HG03175 (cell line): Measurements from ENCODE around the gene PHF19.

ENCODE experiments used
- ATAC-seq: cut with Tn5 transposase; IDR thresholded peaks from one replicate; pipeline ENCODE4 v1.9.1; 2021; ENCODE audit warnings: mild to moderate bottlenecking, moderate library complexity; ENCODE audit not compliant: unreplicated experiment

The PHF19 gene

DNA sequence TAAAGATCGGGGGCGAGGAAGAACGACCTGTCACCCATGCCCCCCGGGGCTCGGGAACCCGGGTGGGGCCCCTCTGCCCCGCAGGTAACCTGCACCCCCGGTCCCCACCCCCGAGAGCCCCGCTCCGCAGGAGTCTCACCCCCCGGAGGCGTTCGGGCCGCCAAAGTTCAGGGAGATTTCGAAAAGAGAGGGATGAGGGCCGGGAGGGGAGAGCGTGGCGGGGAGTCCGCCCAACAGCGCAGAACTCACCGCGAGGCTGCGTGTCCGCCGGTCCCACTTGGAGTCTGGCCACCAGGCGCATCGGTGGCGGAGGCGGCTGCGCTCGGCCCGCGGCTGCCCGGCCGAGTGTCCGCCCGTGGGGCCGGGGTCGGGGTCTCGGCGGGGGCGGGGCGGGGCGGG is at the start of gene PHF19:
PHF19 (minus strand) TSS at position 347 of the 399 bp plus-strand sequence. CDS start 2,447 bp downstream, outside the sequence.
- peak; percentile 18 for ATAC-seq

DNA sequence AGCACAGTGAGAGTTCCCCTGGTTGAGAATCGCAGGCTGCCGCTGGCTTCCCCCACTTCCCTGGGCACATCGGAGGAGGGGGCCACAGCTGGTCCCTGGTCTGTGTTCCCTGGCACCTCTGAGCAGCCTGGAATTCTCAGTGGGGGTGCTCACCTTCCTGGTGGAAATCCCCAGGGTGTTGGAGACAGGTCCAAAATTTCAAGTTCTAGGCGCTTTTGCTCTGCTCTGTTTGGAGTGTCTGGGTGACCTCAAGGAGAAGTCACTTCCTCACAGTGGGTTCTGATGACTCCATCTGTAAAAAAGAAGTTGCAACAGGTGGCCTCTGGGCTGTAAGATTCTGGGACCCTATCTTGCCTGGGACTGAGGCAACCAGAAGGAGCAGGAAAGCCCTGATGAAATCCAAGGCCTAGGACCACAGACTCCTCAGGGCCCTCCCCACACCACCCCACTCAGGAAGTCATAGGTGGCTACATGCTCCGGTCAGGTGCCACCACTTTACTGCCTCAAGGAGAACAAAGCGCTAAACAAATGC is 49.5 kb upstream of the PHF19 start, which contains the start of gene TRAF1:
TRAF1 (minus strand) TSS at position 400 of the 532 bp plus-strand sequence. CDS start 721 bp downstream, outside the sequence.
- peak; percentile 29 for ATAC-seq

DNA sequence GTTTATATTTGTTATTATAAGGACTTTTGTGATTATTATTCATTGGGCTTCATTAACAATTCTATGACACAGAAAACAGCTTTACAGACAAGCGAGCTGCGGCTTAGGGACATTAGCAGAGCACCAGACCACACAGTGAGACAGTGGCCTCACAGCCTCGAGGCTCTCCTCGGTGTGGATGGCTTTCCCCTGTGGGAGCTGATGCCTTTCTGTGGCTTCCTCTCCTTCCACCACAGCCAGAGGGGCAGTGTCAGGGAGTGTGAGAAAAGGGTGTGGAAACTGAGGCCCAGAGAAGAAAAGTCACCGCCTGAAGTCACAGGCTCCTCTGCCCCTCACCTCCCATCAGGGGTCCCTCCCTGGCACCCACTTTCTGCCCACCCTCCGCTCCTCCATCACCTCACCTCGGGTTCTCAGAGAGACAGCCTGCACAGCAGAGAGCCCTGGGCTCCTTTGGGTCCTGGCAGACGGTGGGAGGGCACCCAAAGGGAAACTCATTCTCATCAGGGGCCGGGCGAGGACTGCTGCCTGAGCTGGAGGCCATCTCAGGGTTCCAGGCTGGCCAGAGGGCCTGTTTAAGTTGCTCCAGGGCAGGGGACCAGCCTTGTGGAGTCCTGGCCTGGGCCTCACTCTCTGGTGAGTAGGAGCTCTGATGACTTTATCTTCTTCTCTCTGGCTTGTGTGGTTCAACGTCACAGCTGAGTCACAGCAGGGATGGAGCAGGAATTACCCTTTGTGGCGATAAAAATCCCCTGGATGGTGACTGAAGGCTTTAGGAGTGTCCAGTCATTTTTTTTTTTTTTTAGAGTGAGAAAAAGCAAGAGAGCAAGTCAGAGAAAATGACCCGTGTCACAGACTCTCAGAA is 48.8 kb upstream of the PHF19 start:
- ATAC-seq, result peak; percentile 28

DNA sequence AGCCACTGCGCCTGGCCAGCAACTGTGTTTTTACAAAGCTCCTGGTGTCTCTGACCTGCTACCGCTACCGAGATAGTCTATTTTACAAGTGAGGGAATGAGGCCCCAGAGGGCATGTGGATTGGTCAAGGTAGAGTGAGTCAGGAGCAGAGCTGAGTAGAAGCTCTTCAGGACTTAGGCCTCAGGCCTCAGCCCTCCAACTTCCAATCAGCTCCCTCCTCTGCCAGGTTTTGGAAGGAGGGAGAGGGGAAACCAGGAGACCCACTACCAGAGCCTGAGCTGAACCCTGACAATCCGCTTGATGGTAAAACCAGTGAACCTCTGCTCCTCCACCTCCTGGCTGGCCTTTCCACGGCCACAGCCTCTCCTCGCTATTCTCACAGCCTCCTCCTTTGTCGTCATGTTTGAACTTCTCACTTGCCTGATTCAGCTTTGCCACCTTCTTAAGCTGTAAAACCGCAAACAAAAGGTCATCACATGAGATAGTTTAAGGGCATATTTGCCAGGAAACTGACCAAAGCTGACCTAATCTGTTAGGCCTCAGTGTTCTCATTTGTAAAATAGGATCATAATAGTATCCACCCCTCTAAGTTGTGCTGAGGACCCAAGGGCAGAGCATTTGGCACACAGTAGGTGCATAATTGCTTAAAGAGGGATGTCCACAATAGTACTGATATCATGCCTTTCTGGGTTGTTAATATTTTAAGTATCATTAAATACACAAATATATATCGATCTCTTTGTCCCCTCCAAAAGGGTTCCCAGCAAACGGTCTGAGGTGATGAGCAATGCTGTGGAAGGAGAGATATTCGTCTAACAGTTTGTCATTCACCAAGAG is 47.9 kb upstream of the PHF19 start:
- peak; percentile 14 for ATAC-seq

DNA sequence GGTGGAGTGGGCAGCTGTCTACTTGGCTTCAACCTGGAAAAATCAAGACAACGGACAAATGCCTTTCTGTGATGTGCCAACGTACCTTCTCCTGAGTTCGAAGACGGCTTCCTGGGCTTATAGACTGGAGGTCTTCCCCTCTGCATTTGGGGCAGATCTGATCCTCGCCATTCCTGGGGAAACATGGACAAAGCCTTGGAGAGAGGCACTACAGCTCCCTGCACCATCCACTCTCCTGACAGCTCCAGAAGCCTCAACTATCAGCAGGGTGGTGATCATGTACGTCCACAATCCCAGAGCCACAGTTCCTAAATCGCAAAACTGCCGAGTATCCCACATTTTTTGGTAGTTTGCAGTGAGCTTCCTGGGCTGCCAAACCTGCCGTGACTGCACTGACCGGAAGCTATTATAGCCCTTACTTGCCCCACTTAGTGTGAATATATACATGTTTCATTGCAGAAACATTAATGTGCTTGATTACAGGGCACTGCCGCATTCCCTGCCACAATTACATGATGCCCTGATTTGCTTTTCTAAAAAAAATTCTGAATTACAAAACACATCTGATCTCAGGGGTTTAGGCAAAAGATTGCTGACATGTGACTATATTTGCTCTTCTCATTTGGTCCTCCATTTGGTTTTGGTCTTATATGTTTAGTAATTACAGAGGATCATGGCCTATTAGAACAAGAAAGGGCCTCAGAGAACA is 46.8 kb upstream of the PHF19 start:
- no peak for ATAC-seq

DNA sequence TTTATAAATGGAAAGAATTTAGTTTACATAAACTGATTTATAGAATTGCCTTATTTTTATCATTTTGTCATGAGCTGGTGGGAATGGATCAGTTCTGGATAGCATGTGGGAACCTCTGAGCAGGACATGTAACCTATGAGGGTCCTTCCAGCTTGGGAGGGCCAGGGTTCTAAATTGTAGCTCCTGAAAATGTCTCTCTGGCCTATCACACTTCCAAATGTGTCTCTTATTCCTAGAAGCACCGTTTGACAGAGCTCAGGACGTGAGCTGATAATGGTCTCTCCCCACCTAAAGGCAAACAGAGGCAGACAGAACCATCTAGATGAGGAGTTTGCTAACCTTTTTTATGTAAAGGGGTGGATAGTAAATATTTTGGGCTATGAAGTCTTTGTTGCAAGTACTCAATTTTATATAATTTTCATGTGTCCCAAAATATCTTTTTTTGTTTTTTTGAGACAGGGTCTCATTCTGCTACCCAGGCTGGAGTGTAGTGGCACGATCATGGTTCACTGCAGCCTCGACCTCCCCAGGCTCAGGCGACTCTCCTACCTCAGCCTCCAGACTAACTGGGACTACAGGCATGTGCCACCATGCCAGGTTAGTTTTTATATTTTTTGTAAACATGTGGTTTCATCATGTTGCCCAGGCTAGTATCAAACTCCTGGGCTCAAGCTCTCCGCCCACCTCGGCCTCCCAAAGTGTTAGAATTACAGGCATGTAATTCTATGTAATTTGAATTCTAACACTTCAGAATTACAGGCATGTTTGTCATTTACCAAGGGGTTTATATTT is 45.6 kb upstream of the PHF19 start:
- ATAC-seq, result no peak

DNA sequence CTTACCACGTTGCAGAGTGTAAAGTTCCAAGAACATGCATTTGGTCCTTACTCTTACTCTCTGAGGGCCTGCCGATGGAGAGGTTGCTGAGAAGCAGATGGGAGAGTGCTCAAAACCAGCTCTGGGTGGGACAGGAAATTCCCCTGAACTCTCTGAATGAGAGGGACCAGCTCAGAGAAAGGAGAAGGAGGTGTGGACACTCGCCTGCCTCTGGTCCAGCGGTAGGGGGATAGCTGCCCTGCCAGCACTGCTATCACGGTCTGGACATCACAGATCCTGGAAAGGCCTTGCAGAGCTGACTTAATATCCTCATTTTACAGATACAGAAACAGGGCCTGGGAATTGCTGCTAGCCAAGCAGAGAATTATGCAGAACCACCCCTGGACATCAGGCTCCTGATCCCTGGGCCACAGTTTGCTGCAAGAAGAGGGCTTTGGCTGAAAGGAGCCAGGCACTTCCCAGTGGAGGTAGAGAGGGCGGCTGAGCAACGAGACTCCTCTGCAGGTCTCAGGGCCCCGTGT is 44.7 kb upstream of the PHF19 start:
- no peak for ATAC-seq

DNA sequence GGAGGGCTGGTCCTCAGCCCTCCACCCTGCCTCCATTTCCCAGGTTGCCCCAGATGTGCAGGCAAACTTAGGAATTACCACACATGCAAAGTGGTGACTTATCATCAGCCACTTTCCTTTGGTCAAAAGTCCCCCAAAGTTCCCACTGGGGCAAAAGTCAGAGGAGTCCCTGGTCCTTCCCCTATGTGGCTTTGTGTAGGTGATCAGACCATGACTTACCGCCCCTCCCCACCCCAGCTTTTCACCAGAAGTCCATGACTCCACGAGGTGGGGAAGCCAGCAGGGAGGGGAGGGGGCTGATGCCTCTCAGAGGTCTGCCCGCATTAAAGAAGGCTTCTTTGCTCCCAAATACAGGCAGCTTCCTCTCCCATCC is 43.8 kb upstream of the PHF19 start:
- no peak for ATAC-seq

DNA sequence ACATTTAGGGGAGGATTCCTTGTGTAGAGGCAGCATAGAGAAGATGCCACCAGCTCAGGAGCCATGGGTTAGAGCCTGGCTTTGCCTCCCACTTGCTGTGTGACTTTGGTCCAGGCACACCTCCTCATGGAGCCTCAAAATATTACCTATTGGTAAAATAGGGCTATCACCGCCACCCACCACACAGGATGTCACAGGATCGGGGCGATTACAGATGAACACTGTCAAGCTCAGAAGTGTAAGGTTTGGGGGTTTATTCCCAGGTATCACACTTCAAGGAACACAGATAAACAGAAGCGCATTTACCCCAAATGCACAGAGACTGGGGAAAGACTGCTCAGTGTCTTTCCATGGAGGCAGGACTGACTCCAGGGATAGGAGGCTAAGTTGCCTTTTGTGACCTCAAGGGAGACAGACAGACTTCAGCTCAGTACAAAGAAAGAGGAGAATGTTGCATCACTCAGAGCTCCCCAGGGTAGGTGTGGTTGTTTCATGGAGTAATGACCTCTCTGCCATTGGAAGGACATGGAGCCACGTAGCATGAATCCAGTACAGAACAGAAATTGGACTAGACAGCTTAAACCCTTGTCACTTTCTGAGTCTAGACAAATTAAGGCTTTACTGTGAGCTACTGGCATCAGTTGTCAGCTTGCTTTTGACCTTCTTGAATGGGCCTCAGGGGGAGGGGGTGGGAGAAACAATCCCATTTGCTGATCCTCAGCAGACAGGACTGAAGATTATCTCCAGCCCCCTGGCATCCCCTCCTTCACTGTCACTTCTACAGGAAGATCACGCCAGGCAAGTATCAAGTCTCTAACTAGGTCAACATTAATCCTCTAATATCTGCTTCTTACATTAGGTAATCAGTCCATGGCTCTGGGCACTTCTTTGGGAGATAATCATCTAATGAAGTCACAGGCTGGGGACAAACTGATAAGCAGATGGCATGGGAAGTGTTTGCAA is 43.1 kb upstream of the PHF19 start:
- ATAC-seq, result no peak

DNA sequence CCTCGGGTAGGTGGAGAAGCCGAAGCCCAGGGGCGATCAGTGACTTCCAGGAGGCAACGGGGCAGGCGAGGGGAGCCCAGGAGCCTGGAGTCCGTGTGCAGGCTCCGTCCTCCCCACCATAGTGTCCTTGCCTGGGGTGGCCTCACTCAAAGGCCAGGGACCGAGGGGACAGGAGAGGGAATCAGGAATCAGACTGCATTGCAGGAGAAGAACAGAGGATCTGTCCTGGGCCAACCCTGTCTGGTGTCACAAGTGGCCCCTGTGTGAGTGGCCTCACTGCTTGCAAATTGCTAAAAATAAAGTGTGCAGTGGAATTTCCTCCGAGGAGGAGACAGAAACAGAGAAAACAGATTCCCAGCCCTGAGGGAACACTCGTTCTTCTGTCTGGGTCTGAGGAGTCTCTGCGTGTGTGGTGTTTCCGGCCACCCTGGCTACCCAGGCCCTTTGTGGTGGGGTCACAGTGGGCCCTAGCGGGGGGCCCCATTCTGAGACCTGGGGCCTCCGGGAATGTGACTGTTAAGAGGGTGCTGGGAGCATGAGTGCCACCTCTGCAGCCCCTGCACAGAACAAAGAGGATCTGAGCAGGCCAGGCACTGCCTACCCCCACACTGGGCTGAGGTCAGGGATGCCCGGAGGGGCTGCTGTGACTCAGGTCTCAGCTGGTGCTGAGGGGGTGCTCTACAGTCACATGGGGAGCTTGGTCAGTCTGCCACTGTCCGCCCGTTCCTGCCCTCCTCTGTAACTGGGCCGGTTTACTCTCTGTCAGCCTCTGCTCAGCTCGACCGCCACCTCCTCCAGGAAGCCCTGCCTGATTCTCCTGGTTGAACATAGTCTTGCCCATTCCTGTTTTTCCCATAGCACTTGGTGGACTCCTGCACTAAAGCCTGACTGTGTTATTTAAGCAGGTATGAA is 42.2 kb upstream of the PHF19 start:
- no peak for ATAC-seq

DNA sequence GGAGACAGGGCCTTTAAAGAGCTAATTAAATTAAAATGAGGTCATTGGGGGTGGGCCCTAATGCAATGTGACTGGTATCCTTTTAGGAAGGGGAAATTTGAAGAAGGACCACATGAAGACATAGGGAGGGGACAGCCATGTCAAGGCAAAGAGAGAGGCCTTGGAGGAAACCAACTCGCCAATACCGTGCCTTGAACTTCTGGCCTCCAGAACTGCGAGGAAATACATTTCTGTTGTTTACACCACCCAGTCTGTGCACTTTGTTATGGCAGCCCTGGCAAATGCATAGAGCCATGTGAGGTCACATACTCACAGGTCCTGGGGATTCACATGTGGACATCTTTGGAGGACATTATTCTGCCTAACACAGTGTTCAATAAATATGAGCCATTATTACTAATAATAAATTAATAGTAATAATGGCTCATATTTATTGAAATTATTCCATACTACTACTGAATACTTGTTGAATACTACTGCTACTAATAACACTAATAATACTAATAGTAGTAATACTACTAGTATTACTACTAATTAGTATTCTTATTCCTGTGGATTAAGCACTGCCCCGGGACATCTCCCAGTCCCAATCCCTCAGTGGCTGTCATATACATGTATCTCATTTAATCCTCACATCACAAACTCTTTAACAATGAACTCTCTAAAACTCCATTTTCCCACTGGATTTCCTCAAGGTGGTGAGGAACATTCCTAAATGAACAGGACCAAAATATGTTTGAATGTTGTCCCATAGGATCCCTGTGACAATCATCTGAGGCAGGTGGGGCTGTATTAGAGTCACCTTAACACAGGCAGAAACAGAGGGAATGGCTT is 41.2 kb upstream of the PHF19 start:
- ATAC-seq, result no peak

DNA sequence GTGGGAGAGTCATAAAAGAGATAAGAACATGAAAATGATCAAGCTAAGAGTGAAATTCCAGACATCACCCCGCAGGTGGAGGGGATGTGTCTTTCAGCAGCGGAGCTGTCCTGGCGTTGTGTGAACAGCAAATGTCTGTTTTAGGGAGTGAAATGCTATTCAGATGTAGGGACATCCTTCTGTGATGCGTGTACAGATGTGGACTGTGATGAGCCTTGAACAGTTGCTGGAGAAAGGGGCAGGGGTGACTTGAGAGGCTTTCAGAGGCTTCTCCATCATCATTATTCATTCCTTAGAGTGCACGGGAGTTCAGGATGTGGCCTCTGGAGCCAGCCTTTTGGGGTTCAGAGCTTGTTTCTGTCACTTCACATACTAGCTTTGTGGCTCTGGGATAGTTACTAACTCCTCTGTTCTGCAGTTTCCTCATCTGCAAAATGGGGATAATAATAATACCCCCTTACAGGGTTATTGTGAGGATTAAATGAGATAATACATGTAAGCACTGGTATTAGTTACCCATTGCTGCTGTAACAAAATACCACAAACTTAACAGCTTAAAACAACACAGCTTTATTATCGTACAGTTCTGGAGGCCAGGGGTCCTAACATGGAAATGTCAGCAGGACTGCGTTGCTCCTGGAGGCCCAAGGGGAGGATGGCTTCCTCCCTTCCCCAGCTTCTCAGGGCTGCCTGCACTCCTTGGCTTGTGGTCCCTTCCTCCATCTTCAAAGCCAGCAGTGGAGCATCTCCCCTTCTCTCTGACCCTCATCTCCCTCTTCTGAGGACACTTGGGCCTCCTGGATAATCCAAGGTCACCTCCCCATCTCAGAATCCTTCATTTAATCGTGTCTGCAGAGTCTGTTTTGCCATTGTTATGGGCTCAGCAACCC is 40.2 kb upstream of the PHF19 start:
- no peak for ATAC-seq

DNA sequence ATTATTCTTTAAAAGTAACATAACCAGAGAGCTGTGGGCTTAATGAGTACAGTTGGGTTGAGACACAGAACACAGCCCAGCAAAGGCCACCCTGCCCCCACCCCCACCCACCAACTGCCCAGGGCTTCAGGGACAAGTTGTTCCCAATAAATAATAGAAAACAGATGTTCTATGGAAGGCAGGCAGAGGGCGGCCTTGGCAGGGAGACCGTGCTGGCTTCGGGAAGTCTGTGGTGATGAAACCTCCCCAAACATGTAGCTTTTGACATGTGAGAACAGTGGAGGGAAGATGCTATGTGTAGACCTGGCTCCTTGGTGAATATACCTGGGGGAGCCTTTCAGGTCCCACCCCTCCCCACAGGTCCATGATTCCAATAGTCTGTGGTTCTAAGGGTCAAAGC is 39.6 kb upstream of the PHF19 start:
- ATAC-seq, result no peak

DNA sequence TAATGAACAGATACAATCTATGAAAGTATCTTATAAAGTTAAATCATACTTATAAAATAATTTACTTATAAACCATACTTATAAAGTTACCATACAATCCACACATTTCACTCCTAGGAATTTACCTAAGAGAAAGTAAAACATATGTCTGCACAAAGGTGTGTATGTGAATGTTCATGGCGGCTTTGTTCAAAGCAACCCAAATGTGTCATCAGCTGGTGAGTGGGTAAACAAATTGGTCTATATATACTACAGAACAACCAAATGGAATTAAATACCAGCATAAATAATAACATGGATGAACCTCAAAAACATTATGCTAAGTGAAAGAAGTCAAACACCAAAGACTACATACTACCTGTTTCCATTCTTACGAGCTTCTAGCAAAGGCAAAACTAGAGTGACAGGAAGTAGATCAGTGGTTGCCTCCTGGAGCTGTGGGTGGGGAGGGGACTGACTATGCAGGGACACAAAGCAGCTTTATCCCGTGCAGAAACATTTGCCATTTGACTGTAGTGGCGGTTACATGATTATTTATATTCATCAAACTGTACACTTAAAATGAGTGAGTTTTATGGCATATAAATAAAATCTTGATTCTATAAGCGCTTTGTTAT is 39.0 kb upstream of the PHF19 start:
- ATAC-seq, result no peak

DNA sequence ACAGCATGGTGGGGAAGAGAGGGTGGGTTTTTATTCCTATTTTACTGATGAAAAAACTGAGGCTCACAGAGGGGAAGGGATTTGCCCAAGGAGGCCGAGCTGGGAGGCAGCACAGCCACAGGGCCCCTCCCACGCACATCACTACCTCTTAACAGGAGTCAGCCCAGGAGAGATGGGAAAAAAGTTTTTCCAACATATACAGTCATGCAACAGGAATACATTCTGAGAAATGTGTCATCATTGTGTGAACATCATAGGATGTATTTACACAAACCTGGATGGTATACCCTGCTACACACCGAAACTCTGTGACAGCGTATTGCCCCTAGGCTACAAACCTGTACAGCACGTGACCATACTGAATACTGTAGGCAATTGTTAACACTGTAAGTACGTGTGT is 38.0 kb upstream of the PHF19 start:
- ATAC-seq, result no peak
